Brain microvascular endothelial cell (primary cell): ENCODE data around the gene MYZAP.

Source experiments
- DNase-seq: peaks from one replicate; pipeline ENCODE4 v3.0.0-alpha.2; 2020
- H3K27ac ChIP-seq: fragments of 250-450 bp; sonication (Bioruptor Pico); 2 replicates; pipeline ENCODE4 v1.5.1; 2020; ENCODE audit warnings: mild to moderate bottlenecking, moderate library complexity
- H3K27me3 ChIP-seq: fragments of 250-450 bp; sonication (Bioruptor Pico); replicated peaks from 2 replicates; pipeline ENCODE4 v1.5.1; 2020; ENCODE audit warnings: mild to moderate bottlenecking
- H3K36me3 ChIP-seq: fragments of 250-450 bp; sonication (Bioruptor Pico); replicated peaks from 2 replicates; pipeline ENCODE4 v1.5.1; 2020; ENCODE audit warnings: mild to moderate bottlenecking
- H3K4me3 ChIP-seq: 2 replicates; pipeline ENCODE4 v1.5.1; 2011; ENCODE audit warnings: low read depth, mild to moderate bottlenecking, control low read depth, low read length, moderate library complexity
- in situ Hi-C: cut with HindIII; loops from 2 replicates; pipeline ENCODE4 v1.10.0; 2017; ENCODE audit warnings: low sequenced_read_pairs, low pct_ligation_motif_present
- TF ChIP-seq, protein P1 (sequence below): IDR thresholded peaks from 2 replicates; pipeline ENCODE4 v1.5.1; 2011; ENCODE audit warnings: low read depth, mild to moderate bottlenecking, moderate library complexity, low read length, control low read depth, inconsistent platforms; ENCODE audit errors: missing control alignments

The MYZAP gene

DNA sequence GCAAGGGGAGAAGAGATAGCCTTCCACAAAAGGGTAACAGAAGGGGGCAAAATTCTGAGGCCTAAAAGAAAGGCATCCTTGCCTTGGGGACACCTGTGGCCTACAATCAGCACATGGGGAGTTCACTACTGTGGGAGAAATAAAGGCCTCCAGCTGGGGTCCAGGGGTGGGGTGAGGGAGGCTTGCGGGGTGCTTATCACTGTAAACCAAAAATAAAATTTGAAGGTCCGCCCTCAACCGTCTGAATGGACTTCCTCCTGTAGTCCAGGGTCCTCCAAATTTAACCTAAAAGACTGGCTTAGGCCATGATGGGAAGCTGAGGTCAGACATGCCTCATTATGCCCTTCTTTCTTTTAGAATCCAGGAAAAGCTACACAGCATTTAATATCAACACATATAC lies 112.7 kb downstream of the MYZAP start:
- H3K36me3 ChIP-seq, result peaks cover 5% of the 10 kb centered on the region
- DNase-seq, result no peak
- no peak overlapping the region for H3K4me3 ChIP-seq
- in situ Hi-C loops, result no loop called here
- TF ChIP-seq, protein P1, sequence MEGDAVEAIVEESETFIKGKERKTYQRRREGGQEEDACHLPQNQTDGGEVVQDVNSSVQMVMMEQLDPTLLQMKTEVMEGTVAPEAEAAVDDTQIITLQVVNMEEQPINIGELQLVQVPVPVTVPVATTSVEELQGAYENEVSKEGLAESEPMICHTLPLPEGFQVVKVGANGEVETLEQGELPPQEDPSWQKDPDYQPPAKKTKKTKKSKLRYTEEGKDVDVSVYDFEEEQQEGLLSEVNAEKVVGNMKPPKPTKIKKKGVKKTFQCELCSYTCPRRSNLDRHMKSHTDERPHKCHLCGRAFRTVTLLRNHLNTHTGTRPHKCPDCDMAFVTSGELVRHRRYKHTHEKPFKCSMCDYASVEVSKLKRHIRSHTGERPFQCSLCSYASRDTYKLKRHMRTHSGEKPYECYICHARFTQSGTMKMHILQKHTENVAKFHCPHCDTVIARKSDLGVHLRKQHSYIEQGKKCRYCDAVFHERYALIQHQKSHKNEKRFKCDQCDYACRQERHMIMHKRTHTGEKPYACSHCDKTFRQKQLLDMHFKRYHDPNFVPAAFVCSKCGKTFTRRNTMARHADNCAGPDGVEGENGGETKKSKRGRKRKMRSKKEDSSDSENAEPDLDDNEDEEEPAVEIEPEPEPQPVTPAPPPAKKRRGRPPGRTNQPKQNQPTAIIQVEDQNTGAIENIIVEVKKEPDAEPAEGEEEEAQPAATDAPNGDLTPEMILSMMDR, result no peak
- H3K27me3 ChIP-seq, result no peaks in the 10 kb centered on the region
- no peak overlapping the region for H3K27ac ChIP-seq

DNA sequence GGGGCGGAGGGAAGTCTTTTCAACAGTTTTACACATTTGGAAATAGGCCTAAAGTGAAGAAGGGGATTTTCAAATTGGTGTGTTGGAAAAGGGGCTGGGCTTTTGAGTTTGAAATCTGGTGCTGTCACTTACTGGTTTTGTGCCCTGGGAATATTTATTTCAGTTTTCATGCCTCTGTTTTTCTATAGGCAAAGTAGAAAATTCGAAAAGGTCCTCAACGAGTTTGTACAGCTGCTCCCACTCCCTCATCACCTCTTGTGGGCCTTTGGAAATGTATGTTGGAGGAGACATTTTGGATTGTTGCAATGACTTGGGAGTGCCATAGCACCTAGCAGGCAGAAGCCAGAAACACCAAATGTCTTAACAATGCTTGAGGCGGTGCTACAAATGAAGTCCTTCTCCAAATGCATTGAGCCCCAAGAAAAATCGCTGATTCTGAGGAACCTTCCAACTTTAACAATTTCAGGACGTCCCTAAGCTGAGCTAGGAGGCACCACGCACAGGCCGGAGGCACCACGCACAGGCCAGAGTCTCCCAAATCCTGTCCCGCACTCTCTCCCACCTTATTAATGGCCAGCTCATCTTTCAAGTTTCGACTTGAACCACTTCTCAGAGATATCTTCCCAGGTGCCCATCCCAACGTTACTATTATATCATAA lies 114.2 kb downstream of the MYZAP start:
- Histone ChIP-seq H3K4me3 (peak overlapping the region; percentile 94), H3K36me3 (peaks cover 13% of the 10 kb centered on the region), H3K27ac (peak overlapping the region; percentile 90), H3K27me3 (no peaks in the 10 kb centered on the region)
- TF ChIP-seq, protein P1, result no peak
- in situ Hi-C loops, result no loop called here
- no peak for DNase-seq

DNA sequence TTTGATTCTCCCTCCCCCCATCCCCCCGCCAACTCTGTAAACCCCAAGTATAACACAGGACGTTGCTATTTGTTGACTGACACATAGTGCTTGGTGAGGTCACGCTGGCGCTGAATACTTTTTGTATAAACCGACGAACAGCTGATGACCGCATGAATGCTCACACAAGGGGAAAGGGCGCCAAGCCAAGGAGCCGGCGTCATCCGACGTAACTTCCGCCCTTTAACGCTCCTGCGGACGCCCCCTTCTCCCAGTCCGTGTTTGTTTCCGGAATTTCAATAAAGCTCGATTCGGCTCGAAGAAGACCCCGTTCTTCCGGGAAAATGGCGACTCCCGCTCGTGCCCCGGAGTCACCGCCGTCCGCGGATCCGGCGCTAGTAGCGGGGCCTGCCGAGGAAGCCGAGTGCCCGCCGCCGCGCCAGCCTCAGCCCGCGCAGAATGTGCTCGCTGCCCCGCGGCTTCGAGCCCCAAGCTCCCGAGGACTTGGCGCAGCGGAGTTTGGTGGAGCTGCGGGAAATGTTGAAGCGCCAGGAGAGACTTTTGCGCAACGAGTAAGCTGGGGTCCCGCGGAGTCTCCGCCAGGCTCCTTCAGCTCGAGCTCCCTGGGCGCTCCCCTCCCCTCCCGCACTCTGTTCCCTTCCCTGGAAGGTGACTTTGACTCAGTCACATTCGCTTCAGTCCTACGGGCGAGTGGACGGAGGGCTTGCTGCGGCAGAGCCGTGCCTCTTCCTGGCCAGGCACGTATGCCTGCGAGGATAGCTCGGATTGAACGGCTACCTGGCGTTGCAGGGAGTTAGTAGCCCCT lies 114.9 kb downstream of the MYZAP start, which contains the start of gene POLR2M:
TSS of gene POLR2M (plus strand) at position 310 of the 805 bp plus-strand sequence. CDS start at position 439, 129 bp downstream.
- in situ Hi-C loops, result no loop called here
- no peaks in the 10 kb centered on the region for H3K27me3 ChIP-seq
- TF ChIP-seq, protein P1, result no peak
- H3K4me3 ChIP-seq, result peak within 1 kb of the TSS; percentile 94
- H3K27ac ChIP-seq, result peak within 1 kb of the TSS; percentile 90
- peaks cover 19% of the 10 kb centered on the region for H3K36me3 ChIP-seq
- DNase-seq, result peak; percentile 99

DNA sequence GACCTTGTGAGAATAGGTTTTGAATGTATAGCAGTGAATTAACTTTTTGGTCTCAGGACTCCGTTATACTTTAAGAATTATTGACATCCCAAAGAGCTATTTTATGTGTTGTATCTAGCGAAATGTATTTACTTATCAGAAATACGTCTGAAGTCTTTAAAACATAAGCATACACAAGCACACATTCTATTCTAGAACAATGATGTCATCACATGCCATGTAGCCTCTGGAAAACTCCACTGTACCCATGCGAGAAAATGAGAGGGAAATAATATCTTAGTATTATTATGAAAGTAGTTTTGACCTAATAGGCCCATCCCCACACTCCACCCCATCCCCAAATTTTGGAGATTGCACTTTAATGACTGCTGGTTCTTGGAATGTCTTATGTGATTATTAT lies 116.3 kb downstream of the MYZAP start:
- H3K27ac ChIP-seq, result peak overlapping the region; percentile 90
- H3K27me3 ChIP-seq, result no peaks in the 10 kb centered on the region
- in situ Hi-C loops, result no loop called here
- DNase-seq, result no peak
- H3K4me3 ChIP-seq, result peak overlapping the region; percentile 94
- TF ChIP-seq, protein P1, result no peak
- peaks cover 30% of the 10 kb centered on the region for H3K36me3 ChIP-seq

DNA sequence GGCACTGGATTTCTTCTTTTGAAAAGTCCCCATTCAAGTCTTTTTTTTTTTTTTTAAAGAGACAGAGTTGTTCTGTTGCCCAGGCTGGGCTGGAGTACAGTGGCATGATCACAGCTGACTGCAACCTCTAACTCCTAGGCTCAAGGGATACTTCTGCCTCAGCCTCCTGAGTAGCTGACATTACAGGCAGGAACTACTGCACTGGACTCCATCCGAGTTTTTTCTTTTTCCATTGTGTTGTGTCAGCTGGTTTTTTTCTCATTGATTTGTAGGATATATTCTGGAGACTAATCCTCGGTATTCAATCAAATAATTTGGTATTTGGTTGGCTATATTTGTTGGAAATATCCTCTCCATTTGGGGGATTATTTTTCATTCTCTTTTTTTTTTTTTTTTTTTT lies 126.6 kb downstream of the MYZAP start:
- Histone ChIP-seq H3K4me3 (no peak overlapping the region), H3K27me3 (no peaks in the 10 kb centered on the region), H3K36me3 (peaks cover 13% of the 10 kb centered on the region), H3K27ac (no peak overlapping the region)
- no peak for DNase-seq
- TF ChIP-seq, protein P1, result no peak
- in situ Hi-C loops, result no loop called here
